ENCODE data around the gene NRTN.
A peak's percentile ranks its signal among the peaks of the same experiment; 100 is the strongest.

NRTN gene

DNA sequence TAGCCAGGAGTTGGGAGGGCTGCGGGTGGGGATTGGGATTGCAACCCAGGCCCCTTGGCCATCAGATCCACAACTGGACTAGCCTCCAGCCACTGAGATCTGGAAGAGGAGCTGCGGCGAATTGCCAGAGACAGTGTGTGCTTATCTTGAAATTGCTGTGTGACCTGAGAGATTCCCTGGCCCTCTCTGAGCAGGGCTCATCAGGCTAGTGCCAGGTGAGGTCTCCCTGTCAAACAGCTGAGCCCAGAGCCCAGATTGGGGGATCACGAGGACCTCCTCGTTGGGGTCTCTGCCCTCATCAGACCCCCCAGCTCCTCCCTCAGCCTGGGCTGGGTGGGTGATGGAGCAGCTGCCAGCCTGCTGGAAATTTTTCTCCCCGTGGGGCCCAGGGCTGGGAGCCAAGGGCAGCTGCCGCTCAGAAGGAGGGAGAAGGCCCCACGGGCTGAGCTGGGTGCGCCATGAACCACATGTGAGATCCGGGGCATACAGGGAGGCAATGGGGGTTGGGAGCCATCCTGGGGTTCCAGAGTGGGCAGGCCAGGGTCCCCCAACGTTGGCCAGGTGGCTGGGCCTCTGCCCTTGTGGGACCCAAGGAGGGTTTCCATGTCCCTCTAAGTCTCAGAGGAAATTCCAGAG lies 58.3 kb downstream of the NRTN start:
- Histone ChIP-seq H3K4me3 (ENCODE audit: low read depth, low read length) (no peak overlapping the region), H3K27me3 (replicated peaks) (no peaks in the 10 kb centered on the region)
- in situ Hi-C loops (cut with HindIII; ENCODE audit: low pct_ligation_motif_present, low sequenced_read_pairs): no loop called here

DNA sequence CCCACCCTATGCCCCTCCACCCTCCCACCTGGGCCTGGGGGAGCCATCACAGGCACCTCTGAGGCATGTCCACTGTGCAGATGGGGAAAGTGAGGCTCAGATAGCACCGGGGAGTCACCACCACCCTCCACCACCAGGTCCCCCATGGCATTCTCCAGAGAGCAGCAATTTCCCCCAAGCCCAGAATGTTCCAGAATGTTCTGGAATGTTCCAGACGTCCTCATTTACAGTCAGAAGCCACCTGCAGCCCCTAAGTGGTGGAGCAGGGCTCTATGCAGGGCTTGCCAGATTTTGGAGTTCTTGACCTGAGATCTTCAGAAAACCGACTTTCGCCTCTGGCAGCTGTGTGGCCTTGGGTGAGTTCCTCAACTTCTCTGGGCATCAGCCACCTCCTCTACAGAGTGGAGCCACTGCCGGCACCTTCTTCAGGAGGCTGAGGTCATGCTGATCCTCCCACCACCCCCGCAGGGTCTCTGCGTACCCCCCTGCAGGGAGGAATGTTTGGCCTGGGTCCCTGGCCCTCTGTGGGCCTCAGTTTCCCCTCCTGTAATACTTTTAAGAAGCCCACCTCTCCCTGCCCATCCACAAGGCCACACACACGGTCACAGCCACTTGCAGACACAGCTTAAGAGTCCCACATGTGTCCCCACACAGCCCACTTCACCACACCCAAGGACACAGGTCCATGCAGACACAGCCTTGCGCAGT lies 59.3 kb downstream of the NRTN start:
- Histone ChIP-seq H3K4me3 (ENCODE audit: low read depth, low read length) (no peak overlapping the region), H3K27ac (no peak overlapping the region), H3K36me3 (replicated peaks) (no peaks in the 10 kb centered on the region), H3K27me3 (replicated peaks) (no peaks in the 10 kb centered on the region)
- TF ChIP-seq, protein P1, sequence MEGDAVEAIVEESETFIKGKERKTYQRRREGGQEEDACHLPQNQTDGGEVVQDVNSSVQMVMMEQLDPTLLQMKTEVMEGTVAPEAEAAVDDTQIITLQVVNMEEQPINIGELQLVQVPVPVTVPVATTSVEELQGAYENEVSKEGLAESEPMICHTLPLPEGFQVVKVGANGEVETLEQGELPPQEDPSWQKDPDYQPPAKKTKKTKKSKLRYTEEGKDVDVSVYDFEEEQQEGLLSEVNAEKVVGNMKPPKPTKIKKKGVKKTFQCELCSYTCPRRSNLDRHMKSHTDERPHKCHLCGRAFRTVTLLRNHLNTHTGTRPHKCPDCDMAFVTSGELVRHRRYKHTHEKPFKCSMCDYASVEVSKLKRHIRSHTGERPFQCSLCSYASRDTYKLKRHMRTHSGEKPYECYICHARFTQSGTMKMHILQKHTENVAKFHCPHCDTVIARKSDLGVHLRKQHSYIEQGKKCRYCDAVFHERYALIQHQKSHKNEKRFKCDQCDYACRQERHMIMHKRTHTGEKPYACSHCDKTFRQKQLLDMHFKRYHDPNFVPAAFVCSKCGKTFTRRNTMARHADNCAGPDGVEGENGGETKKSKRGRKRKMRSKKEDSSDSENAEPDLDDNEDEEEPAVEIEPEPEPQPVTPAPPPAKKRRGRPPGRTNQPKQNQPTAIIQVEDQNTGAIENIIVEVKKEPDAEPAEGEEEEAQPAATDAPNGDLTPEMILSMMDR (IDR thresholded peaks at IDR 0.05; ENCODE audit: low read depth, low read length, missing control alignments): no peak
- DNase-seq: no peak
- in situ Hi-C loops (cut with HindIII; ENCODE audit: low pct_ligation_motif_present, low sequenced_read_pairs): no loop called here

More for the DNA sequence above, 58.3 kb downstream of the NRTN start:
- DNase-seq: no peak
- Histone ChIP-seq H3K36me3 (replicated peaks) (no peaks in the 10 kb centered on the region), H3K27ac (no peak overlapping the region)
- TF ChIP-seq, protein P1 (IDR thresholded peaks at IDR 0.05; ENCODE audit: low read depth, low read length, missing control alignments): no peak

DNA sequence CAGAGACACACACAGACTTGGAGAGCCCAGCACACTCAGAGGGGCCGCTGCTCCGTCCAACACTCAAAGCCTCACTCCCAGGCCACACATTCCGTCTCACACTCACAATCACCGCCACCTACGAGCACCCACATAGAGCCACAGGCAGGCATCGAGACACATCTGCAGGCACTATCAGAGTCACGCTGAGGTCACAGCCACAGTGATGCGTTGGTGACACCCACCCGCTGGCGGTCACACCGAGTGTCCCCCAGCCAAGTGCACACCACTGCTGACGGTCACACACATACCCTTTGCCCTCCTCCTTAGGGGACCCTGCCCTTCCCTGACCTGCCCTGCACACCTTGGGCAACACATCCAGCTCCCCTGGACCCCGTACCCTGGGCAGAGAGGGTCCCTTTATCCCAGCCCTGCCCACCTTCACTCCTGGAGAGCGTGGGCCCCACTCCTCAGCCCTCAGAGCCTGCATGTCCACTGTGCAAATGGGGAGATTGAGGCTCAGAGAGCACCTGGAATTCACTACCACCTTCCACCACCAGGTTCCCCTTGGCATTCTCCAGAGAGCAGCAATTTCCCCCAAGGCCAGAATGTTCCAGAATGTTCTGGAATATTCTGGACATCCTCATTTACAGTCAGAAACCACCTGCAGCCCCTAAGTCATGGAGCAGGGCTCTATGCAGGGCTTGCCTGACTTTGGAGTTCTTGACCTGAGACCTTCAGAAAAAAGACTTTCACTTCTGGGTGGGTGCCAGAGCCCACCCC lies 60.0 kb downstream of the NRTN start:
- DNase-seq: no peak
- in situ Hi-C loops (cut with HindIII; ENCODE audit: low pct_ligation_motif_present, low sequenced_read_pairs): no loop called here
- no peak overlapping the region for H3K4me3 ChIP-seq (ENCODE audit: low read depth, low read length)
- TF ChIP-seq, protein P1 (IDR thresholded peaks at IDR 0.05; ENCODE audit: low read depth, low read length, missing control alignments): peak; percentile 32
- no peaks in the 10 kb centered on the region for H3K27me3 ChIP-seq (replicated peaks)
- no peak overlapping the region for H3K27ac ChIP-seq
- H3K36me3 ChIP-seq (replicated peaks): no peaks in the 10 kb centered on the region

DNA sequence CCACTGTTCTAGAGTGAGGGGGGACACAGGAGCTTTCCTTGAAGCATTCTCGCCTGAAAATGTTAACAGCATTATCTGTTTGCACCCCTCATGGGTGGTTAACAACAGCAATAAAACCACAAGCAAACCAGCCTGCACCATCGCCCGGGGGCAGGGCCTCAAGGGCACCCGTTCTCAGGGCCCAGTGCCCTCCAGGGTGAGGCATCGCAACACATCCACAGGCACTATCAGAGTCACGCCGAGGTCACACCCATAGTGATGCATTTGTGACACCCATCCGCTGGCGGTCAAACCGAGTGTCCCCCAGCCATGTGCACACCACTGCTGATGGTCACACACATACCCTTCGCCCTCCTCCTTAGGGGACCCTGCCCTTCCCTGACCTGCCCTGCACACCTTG lies 60.9 kb downstream of the NRTN start:
- H3K36me3 ChIP-seq (replicated peaks): no peaks in the 10 kb centered on the region
- H3K27me3 ChIP-seq (replicated peaks): no peaks in the 10 kb centered on the region

DNA sequence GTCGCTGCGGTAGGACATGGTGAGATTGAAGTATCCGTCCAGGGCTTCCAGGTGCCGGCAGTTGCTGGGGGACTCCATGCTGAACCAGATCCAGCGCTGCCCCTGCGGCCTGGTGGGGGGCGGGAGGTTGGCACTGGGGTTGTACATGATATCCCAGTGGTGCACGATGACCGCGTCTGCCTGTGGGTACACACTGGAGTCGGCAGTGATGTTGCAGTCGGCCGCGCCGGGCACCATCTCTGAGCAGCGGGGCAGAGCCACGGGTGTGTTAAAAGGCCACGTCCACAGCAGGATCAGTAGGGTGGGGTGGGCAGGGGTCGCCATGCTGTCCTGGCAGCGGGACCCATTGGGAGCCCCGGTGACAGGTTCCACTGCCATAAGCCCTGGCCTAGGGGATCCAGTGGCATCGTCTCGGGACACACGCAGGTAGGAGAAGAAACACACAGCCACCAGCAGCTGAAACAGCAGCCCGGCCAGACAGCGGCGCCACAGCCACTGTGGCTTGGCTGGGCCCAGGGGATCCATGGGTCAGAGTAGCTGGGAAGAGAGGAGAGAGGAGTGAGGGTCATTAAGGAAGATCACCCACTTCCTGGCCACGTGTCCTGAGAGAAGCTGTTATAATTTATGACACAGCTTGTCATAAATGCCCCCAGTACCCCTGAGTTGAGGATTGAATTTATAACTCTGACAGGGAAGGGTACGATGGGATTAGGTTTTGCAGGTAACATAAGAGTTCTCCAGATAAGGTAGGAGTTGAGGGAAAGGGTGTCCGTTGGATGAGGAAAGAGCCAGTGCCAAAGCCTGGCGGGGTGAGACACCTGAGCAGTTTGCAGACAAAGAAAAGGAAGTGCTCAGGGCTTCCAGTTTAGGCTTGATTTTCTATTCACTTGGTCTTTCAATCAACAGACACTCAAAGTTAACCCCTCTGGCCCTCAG lies 62.6 kb downstream of the NRTN start:
- TF ChIP-seq, protein P1 (IDR thresholded peaks at IDR 0.05; ENCODE audit: low read depth, low read length, missing control alignments): no peak
- Histone ChIP-seq H3K27me3 (replicated peaks) (no peaks in the 10 kb centered on the region), H3K4me3 (ENCODE audit: low read depth, low read length) (no peak overlapping the region), H3K27ac (no peak overlapping the region), H3K36me3 (replicated peaks) (no peaks in the 10 kb centered on the region)
- DNase-seq: no peak
- in situ Hi-C loops (cut with HindIII; ENCODE audit: low pct_ligation_motif_present, low sequenced_read_pairs): no loop called here

More for the DNA sequence above, 60.9 kb downstream of the NRTN start:
- Histone ChIP-seq H3K4me3 (ENCODE audit: low read depth, low read length) (no peak overlapping the region), H3K27ac (no peak overlapping the region)
- in situ Hi-C loops (cut with HindIII; ENCODE audit: low pct_ligation_motif_present, low sequenced_read_pairs): no loop called here
- TF ChIP-seq, protein P1 (IDR thresholded peaks at IDR 0.05; ENCODE audit: low read depth, low read length, missing control alignments): no peak
- no peak for DNase-seq
